K562 (cell line): ENCODE results near the gene DENND6B. TPM values are rescaled to one million over a fixed set of nuclear protein-coding genes. Genes with fewer than 3 reads are reported as not detected.
A peak's percentile ranks its signal among the peaks of the same experiment; 100 is the strongest.

Source experiments
- ATAC-seq: fragments of 200-7000 bp; cut with Tn5 transposase; 3 replicates; pipeline ENCODE4 v1.9.1; 2020; ENCODE audit warnings: moderate library complexity
- BruUV-seq: library from RNA; stranded (reverse); fragments of 400-500 nt; replicated peaks from 2 replicates; lab custom pipeline; 2021; lab: Mats Ljungman, UMichigan
- CTCF ChIA-PET: fragments of 300-600 bp; formaldehyde crosslinking; extraction: SDS; loops from one replicate; lab custom pipeline; 2021; ENCODE audit warnings: low intra/inter-chr PET ratio; lab: Yijun Ruan, JAX
- POLR2A ChIA-PET: fragments of 300-600, 350-650 bp; sonication (Branson Sonifier 250); formaldehyde crosslinking; extraction: SDS; loops from one replicate; lab custom pipeline; 2021; ENCODE audit warnings: antibody characterized with exemption, inconsistent platforms; lab: Yijun Ruan, JAX
- DNase-seq, 4 experiments: peaks; one replicate each; pipeline versions ENCODE4 v3.0.0 to v3.0.0-alpha.2; 2011 to 2018; ENCODE audit warnings: low spot score in 3 of 4, mixed read lengths in 3 of 4; ENCODE audit errors: extremely low read depth in 1 of 4
- FAIRE-seq: peaks from 2 replicates; lab custom pipeline; 2011; peaks lifted over from hg19 to GRCh38; lab: Jason Lieb, UNC
- H2AFZ ChIP-seq: 2 replicates; pipeline ENCODE4 v1.6.0; 2011; ENCODE audit warnings: low read depth, low read length, control low read depth, inconsistent platforms
- H3K27ac ChIP-seq: fragments of 200-600 bp; 3 replicates; pipeline ENCODE4 v1.8.0; 2011; ENCODE audit warnings: low read depth, mild to moderate bottlenecking, control low read depth, inconsistent platforms, low read length, moderate library complexity, mixed read lengths; ENCODE audit errors: extremely low read depth
- H3K27me3 ChIP-seq, 2 experiments: fragments of 300-600 bp in 1 of 2; 2 replicates in 1 of 2; 3 replicates in 1 of 2; pipeline versions ENCODE4 v1.6.0 to v1.8.0; 2011; ENCODE audit warnings: inconsistent platforms in 2 of 2, low read length in 2 of 2, mild to moderate bottlenecking in 1 of 2, mixed read lengths in 1 of 2, moderate library complexity in 1 of 2; ENCODE audit not compliant: control insufficient read depth in 2 of 2, insufficient read depth in 2 of 2
- H3K36me3 ChIP-seq: fragments of 300-600 bp; 3 replicates; pipeline ENCODE4 v1.8.0; 2011; ENCODE audit warnings: mild to moderate bottlenecking, low read length, inconsistent platforms; ENCODE audit not compliant: control insufficient read depth, insufficient read depth
- H3K4me1 ChIP-seq, 2 experiments: fragments of 200-600 bp in 1 of 2; replicated peaks in 1 of 2; 2 replicates in 1 of 2; 3 replicates in 1 of 2; pipeline versions ENCODE4 v1.5.1 to v1.8.0; 2011; ENCODE audit warnings: inconsistent platforms in 2 of 2, low read length in 2 of 2, mild to moderate bottlenecking in 1 of 2, mixed read lengths in 1 of 2, moderate library complexity in 1 of 2; ENCODE audit not compliant: control insufficient read depth in 2 of 2, insufficient read depth in 2 of 2
- H3K4me2 ChIP-seq: 2 replicates; pipeline ENCODE4 v1.6.1; 2011; ENCODE audit warnings: low read length, control low read depth, inconsistent platforms, mixed read lengths; ENCODE audit not compliant: insufficient read depth
- H3K4me3 ChIP-seq: fragments of 200-600 bp; sonication (generic), shearing (Covaris generic); 2 replicates; pipeline ENCODE4 v1.5.1; 2016; ENCODE audit warnings: control low read depth, inconsistent platforms
- H3K79me2 ChIP-seq: fragments of 200-600 bp; 3 replicates; pipeline ENCODE4 v1.8.0; 2011; ENCODE audit warnings: low read length, inconsistent platforms; ENCODE audit not compliant: control insufficient read depth, insufficient read depth
- H3K9ac ChIP-seq, 2 experiments: 2 replicates each; pipeline versions ENCODE4 v1.6.0 to v1.6.1; 2011; ENCODE audit warnings: low read depth in 2 of 2, low read length in 2 of 2, control low read depth in 1 of 2, inconsistent platforms in 1 of 2, mild to moderate bottlenecking in 1 of 2, mixed read lengths in 1 of 2; ENCODE audit not compliant: insufficient read depth in 1 of 2
- H3K9me1 ChIP-seq: one replicate; pipeline ENCODE4 v1.6.0; 2011; ENCODE audit warnings: inconsistent platforms, mild to moderate bottlenecking, low read length, moderate library complexity; ENCODE audit not compliant: control insufficient read depth, insufficient read depth
- H3K9me3 ChIP-seq: replicated peaks from 2 replicates; pipeline ENCODE4 v1.5.1; 2011; ENCODE audit warnings: low read depth, low read length, inconsistent platforms; ENCODE audit not compliant: control insufficient read depth, insufficient read depth
- H4K20me1 ChIP-seq: replicated peaks from 2 replicates; pipeline ENCODE4 v1.6.1; 2011; ENCODE audit warnings: low read length, inconsistent platforms, mixed read lengths; ENCODE audit not compliant: control insufficient read depth, insufficient read depth
- PHB ChIP-seq: fragments of 250-450 bp; sonication (Bioruptor Pico); IDR thresholded peaks from 2 replicates; pipeline ENCODE4 v1.5.0; 2021
- RHOXF2B ChIP-seq: fragments of 250-450 bp; sonication (Bioruptor Pico); conservative IDR thresholded peaks from 2 replicates; pipeline ENCODE4 v1.5.1; 2021
- WGBS: fragments of 100-300 bp; shearing (Covaris generic); methylation state at CpG from one replicate; pipeline ENCODE4 v1.1.6; 2016; ENCODE audit warnings: low coverage, mixed read lengths; ENCODE audit not compliant: insufficient coverage; ENCODE audit errors: missing lambda C conversion rate; 5-methylcytosine and 5-hydroxymethylcytosine counted together
- in situ Hi-C: fragments of 300-500 bp; cut with MboI; formaldehyde crosslinking; loops from 4 replicates; pipeline ENCODE4 v1.15.0; 2018; ENCODE audit warnings: inconsistent platforms, mixed read lengths
- intact Hi-C: fragments of 100-400 bp; cut with micrococcal nuclease; formaldehyde crosslinking; loops from 2 replicates; pipeline ENCODE4 v1.14.2; 2022
- polyA plus RNA-seq, 8 experiments: library from polyadenylated mRNA; depleted of rRNA in 4 of 8; stranded (reverse) in 5 of 8; unstranded in 3 of 8; fragments of >200 nt; fragmentation: Nextera tagmentation in 2 of 8; fragmentation: Illumina TruSeq in 1 of 8; extraction: Ambion mirVana in 2 of 8; extraction: Trizol in 1 of 8; gene quantifications; 2 replicates each; pipeline versions ENCODE4 v1.2.1 to v1.2.3, GENCODE V29; 2011 to 2014; ENCODE audit warnings: inconsistent platforms in 1 of 8, missing spikeins in 1 of 8
- total RNA-seq, 7 experiments: library from RNA; depleted of rRNA in 6 of 7; stranded (reverse); fragments of >200 nt in 6 of 7; fragmentation: Illumina TruSeq in 2 of 7; extraction: Trizol in 2 of 7; gene quantifications; 2 replicates each; pipeline versions ENCODE4 v1.2.1 to v1.2.3, GENCODE V29; 2011 to 2021; ENCODE audit warnings: low replicate concordance in 1 of 7
- TF ChIP-seq, protein P1 (sequence below): fragments of 450-650 bp; IDR thresholded peaks from 2 replicates; pipeline ENCODE4 v1.6.1; 2018; ENCODE audit not compliant: partially characterized antibody

DENND6B gene
- total and polyA plus RNA-seq, 9 of the 15 experiments (the other 6 are each of a cell fraction or from before 2014, with no cell fraction given), result 0.07 to 3.7 (median 1.5) TPM

DNA sequence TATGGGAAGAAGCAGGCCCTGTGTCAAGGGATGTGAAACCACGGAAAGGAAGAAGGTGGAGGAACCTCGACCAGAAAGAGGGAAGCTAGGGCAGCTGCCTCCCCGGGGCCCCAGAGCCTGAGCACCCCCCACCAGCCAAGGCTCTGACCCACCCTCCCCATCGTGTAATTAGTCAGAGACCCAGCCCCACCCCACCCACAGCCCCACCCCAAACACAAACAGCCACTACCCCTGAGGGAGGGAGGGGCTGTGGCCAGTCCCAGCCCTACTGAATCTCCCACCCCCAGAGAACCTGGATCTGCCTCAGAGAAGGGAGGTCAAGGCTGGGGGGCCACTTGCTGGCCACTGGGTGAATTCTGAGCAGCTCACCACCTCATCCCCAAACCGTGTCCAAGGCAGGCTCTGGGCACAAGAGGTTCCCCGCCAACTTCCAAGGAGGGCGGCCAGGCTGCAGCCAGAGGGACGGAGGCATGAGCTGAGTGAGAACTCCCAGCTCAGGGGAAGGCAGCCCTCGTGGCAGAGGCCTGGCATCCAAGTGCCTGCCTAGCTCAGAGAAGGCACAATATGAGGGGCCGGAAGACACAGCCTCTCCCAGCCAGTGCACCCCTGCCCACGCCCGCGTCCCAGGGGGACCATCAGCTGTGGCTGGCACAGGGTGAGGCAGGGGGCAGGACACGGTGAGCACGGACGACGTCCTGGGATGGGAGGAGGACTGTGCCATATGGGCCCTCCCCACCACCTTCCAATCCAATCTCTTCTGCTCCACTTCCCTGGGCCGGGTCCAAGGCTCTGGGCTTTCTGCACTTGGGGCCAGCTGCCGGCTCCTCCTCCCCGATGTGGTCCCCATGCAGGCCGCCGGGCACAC lies 22.1 kb downstream of the DENND6B start:
- TF ChIP-seq PHB (CRISPR knock-in tag) (no peak), RHOXF2B (no peak)
- TF ChIP-seq, protein P1, sequence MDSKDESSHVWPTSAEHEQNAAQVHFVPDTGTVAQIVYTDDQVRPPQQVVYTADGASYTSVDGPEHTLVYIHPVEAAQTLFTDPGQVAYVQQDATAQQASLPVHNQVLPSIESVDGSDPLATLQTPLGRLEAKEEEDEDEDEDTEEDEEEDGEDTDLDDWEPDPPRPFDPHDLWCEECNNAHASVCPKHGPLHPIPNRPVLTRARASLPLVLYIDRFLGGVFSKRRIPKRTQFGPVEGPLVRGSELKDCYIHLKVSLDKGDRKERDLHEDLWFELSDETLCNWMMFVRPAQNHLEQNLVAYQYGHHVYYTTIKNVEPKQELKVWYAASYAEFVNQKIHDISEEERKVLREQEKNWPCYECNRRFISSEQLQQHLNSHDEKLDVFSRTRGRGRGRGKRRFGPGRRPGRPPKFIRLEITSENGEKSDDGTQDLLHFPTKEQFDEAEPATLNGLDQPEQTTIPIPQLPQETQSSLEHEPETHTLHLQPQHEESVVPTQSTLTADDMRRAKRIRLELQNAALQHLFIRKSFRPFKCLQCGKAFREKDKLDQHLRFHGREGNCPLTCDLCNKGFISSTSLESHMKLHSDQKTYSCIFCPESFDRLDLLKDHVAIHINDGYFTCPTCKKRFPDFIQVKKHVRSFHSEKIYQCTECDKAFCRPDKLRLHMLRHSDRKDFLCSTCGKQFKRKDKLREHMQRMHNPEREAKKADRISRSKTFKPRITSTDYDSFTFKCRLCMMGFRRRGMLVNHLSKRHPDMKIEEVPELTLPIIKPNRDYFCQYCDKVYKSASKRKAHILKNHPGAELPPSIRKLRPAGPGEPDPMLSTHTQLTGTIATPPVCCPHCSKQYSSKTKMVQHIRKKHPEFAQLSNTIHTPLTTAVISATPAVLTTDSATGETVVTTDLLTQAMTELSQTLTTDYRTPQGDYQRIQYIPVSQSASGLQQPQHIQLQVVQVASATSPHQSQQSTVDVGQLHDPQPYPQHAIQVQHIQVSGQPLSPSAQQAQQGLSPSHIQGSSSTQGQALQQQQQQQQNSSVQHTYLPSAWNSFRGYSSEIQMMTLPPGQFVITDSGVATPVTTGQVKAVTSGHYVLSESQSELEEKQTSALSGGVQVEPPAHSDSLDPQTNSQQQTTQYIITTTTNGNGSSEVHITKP, result peak; percentile 44
- Histone ChIP-seq H3K27ac (0 out of 3 replicates have a peak overlapping the region, but pooled peaks have one; percentile 30), H3K27me3 (no peaks in the 10 kb centered on the region), H3K9me1 (no peaks in the 10 kb centered on the region), H3K4me1 (peaks cover 34 to 94% of the 10 kb centered on the region in 2 experiments), H2AFZ (no peak overlapping the region), H3K9me3 (no peaks in the 10 kb centered on the region), H3K4me3 (no peak overlapping the region), H3K4me2 (no peak overlapping the region), H4K20me1 (no peaks in the 10 kb centered on the region), H3K36me3 (no peaks in the 10 kb centered on the region), H3K79me2 (peaks cover 52% of the 10 kb centered on the region), H3K9ac (peak overlapping the region in 1 of 2 experiments; percentile 91; a peak in 2 of 4 replicates)
- DNase-seq (peak; percentile 55 to 64 (median 62)), ATAC-seq (peak; percentile 10; the same call in 1 of the 3 replicates), FAIRE-seq (no peak)
- ChIA-PET CTCF (no interaction called here), POLR2A (interaction anchor here (2.5 kb wide), 1 partner anchor 11 kb away, joined by 11 read pairs; no protein-coding TSS in a partner anchor)
- WGBS, result 81% methylated on average over 11 of the region's 22 CpGs
- no TSS peak for BruUV-seq
- intact Hi-C loops (no loop called here), in situ Hi-C loops (no loop called here)
